ENCODE measurements around the gene NRP1. TPM values are rescaled to one million over a fixed set of nuclear protein-coding genes. Genes with fewer than 3 reads are reported as not detected.

Gene NRP1
- total RNA-seq, 1 donor = 173 TPM

DNA sequence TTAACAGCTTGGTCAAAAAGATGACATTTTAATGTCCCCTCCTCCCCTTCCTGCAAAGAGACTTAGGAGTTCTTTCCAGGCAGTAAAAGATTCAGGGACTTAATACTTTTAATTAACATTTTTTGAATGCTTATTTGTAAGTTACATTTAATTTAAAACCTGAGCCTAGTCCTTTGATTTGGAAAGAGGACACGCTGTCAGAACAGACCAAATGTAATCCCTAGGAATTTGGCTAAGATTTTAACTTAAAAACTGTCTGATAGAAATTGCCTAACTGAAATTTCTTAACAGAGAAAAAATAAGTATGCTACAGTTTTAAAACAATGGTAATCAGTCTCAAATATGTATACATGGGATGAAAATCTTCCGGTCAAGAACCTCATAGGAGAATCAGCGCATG lies 98.5 kb downstream of the NRP1 start:
- no peaks in the 10 kb centered on the region for H4K20me1 ChIP-seq (ENCODE audit: insufficient read depth, low read length)
- no peak overlapping the region for H3K4me2 ChIP-seq (ENCODE audit: insufficient read depth, low read length)
- H3K4me3 ChIP-seq (ENCODE audit: insufficient read depth, low read length) = no peak overlapping the region
- no peak for DNase-seq (ENCODE audit: insufficient read length, low spot score, missing footprints)
- H3K27ac ChIP-seq (ENCODE audit: low read depth, low read length) = peak overlapping the region; percentile 88
- no peak overlapping the region for H2AFZ ChIP-seq (ENCODE audit: low read length)
- TF ChIP-seq, protein P1, sequence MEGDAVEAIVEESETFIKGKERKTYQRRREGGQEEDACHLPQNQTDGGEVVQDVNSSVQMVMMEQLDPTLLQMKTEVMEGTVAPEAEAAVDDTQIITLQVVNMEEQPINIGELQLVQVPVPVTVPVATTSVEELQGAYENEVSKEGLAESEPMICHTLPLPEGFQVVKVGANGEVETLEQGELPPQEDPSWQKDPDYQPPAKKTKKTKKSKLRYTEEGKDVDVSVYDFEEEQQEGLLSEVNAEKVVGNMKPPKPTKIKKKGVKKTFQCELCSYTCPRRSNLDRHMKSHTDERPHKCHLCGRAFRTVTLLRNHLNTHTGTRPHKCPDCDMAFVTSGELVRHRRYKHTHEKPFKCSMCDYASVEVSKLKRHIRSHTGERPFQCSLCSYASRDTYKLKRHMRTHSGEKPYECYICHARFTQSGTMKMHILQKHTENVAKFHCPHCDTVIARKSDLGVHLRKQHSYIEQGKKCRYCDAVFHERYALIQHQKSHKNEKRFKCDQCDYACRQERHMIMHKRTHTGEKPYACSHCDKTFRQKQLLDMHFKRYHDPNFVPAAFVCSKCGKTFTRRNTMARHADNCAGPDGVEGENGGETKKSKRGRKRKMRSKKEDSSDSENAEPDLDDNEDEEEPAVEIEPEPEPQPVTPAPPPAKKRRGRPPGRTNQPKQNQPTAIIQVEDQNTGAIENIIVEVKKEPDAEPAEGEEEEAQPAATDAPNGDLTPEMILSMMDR (IDR thresholded peaks at IDR 0.05; ENCODE audit: extremely low read depth, low read depth, low read length) = no peak
- no peaks in the 10 kb centered on the region for H3K27me3 ChIP-seq (ENCODE audit: insufficient read depth, low read length)
- no peaks in the 10 kb centered on the region for H3K9me3 ChIP-seq (ENCODE audit: low read depth, low read length)
- H3K4me1 ChIP-seq (ENCODE audit: insufficient read depth, low read length) = peaks cover 77% of the 10 kb centered on the region
- peaks cover 20% of the 10 kb centered on the region for H3K36me3 ChIP-seq (ENCODE audit: insufficient read depth, low read length)
- peaks cover 31% of the 10 kb centered on the region for H3K79me2 ChIP-seq (ENCODE audit: insufficient read depth, low read length)

DNA sequence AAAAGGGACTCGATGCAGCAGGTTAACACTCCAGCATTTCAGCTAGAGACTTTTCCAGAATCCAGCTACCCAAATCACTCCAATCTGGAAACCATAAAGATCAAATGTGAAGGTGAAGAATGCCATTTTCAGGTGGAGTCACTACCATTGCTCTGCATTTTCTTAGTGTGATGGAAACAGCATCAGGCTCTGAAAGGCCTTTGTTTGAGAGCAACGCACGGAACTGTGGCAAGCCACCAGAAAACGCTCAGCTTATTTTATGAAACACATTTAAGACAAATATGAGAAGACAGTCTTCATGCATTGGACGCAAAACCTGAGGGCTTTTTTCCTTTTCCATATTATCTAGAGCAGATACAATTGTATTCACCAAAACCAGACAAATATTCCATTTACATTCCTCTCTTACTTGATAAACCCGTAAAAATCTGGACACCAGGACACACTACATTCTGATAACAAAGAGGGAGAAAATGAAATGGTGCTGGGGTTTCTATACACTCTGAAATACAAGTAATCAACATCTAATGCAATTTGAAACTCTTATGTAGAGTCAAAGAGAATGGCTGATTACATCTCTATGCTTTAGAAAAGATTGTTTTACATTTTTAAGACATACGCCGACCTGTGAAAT lies 99.1 kb downstream of the NRP1 start:
- H4K20me1 ChIP-seq (ENCODE audit: insufficient read depth, low read length) = no peaks in the 10 kb centered on the region
- H3K9me3 ChIP-seq (ENCODE audit: low read depth, low read length) = no peaks in the 10 kb centered on the region
- no peaks in the 10 kb centered on the region for H3K27me3 ChIP-seq (ENCODE audit: insufficient read depth, low read length)
- H3K4me2 ChIP-seq (ENCODE audit: insufficient read depth, low read length) = no peak overlapping the region
- H3K4me1 ChIP-seq (ENCODE audit: insufficient read depth, low read length) = peaks cover 74% of the 10 kb centered on the region
- peaks cover 33% of the 10 kb centered on the region for H3K79me2 ChIP-seq (ENCODE audit: insufficient read depth, low read length)
- no peak overlapping the region for H3K4me3 ChIP-seq (ENCODE audit: insufficient read depth, low read length)
- no peak for DNase-seq (ENCODE audit: insufficient read length, low spot score, missing footprints)
- peaks cover 20% of the 10 kb centered on the region for H3K36me3 ChIP-seq (ENCODE audit: insufficient read depth, low read length)
- TF ChIP-seq, protein P1 (IDR thresholded peaks at IDR 0.05; ENCODE audit: extremely low read depth, low read depth, low read length) = no peak
- H2AFZ ChIP-seq (ENCODE audit: low read length) = no peak overlapping the region
- peak overlapping the region; percentile 88 for H3K27ac ChIP-seq (ENCODE audit: low read depth, low read length)

DNA sequence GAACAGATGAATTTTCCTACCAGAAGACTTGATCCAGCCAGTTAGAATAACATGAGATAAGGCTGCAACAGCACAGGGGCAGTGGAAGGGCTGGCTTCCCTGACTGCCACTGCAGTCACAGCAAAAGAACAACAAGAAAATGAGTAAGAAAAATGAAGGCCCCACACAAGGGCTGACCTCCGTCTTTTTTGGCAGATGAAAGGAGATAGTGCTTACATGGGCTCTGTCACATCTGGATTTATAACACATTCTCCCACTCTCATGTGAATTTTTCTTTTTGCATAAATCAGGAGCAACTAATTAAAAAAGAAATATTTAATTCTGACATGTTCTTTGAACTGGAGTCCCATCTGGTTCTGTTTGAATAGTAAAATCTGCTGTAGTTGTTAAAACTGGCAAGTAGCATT lies 99.6 kb downstream of the NRP1 start:
- Histone ChIP-seq H3K36me3 (ENCODE audit: insufficient read depth, low read length) (peaks cover 16% of the 10 kb centered on the region), H3K4me3 (ENCODE audit: insufficient read depth, low read length) (no peak overlapping the region), H3K27me3 (ENCODE audit: insufficient read depth, low read length) (no peaks in the 10 kb centered on the region), H4K20me1 (ENCODE audit: insufficient read depth, low read length) (no peaks in the 10 kb centered on the region), H3K9me3 (ENCODE audit: low read depth, low read length) (no peaks in the 10 kb centered on the region), H2AFZ (ENCODE audit: low read length) (no peak overlapping the region), H3K27ac (ENCODE audit: low read depth, low read length) (peak overlapping the region; percentile 88), H3K4me1 (ENCODE audit: insufficient read depth, low read length) (peaks cover 75% of the 10 kb centered on the region), H3K79me2 (ENCODE audit: insufficient read depth, low read length) (peaks cover 33% of the 10 kb centered on the region), H3K4me2 (ENCODE audit: insufficient read depth, low read length) (no peak overlapping the region)
- TF ChIP-seq, protein P1 (IDR thresholded peaks at IDR 0.05; ENCODE audit: extremely low read depth, low read depth, low read length) = no peak
- DNase-seq (ENCODE audit: insufficient read length, low spot score, missing footprints) = no peak

DNA sequence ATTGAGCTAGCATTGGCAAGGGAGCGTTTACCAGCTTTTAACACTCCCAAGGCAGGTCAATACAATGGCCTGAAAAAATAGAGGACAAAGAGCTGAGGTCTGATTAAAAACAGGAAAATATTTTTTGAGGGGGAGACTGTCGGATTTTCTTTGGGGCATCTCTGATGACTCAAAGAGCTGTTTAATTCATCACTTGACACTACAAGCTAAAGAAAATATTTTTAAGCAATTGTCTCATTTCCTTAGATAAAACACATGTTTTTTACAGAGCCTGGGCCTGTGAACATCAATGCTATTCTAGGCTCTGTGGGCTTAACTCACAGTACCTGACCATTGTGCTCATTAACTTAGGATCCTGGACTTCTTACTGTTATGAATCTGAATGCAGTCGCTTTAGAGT lies 100.8 kb downstream of the NRP1 start:
- TF ChIP-seq, protein P1 (IDR thresholded peaks at IDR 0.05; ENCODE audit: extremely low read depth, low read depth, low read length) = no peak
- Histone ChIP-seq H2AFZ (ENCODE audit: low read length) (no peak overlapping the region), H3K27me3 (ENCODE audit: insufficient read depth, low read length) (no peaks in the 10 kb centered on the region), H3K79me2 (ENCODE audit: insufficient read depth, low read length) (peaks cover 39% of the 10 kb centered on the region), H4K20me1 (ENCODE audit: insufficient read depth, low read length) (no peaks in the 10 kb centered on the region), H3K36me3 (ENCODE audit: insufficient read depth, low read length) (peaks cover 12% of the 10 kb centered on the region), H3K9me3 (ENCODE audit: low read depth, low read length) (no peaks in the 10 kb centered on the region), H3K4me3 (ENCODE audit: insufficient read depth, low read length) (no peak overlapping the region), H3K4me2 (ENCODE audit: insufficient read depth, low read length) (no peak overlapping the region), H3K27ac (ENCODE audit: low read depth, low read length) (peak overlapping the region; percentile 88), H3K4me1 (ENCODE audit: insufficient read depth, low read length) (peaks cover 74% of the 10 kb centered on the region)
- no peak for DNase-seq (ENCODE audit: insufficient read length, low spot score, missing footprints)
